Thymus (tissue), 11 donors: ENCODE results near the gene INTS11. TPM values are rescaled to one million over a fixed set of nuclear protein-coding genes. Genes with fewer than 3 reads are reported as not detected.

Experiments
- DNase-seq, 9 donors: peaks; one replicate each; pipeline ENCODE4 v3.0.0-alpha.2; 2013; ENCODE audit warnings: low spot score in 9 of 9, low read depth in 6 of 9, missing footprints in 1 of 9
- H3K27ac ChIP-seq, 2 donors: one replicate each; pipeline ENCODE4 v1.5.1; 2013; ENCODE audit warnings: control low read depth in 1 of 2, low read depth in 1 of 2, low read length in 1 of 2, mild to moderate bottlenecking in 1 of 2, moderate library complexity in 1 of 2
- H3K27me3 ChIP-seq, 2 donors: one replicate each; pipeline ENCODE4 v1.5.1; 2013; ENCODE audit warnings: low read length in 1 of 2; ENCODE audit not compliant: control insufficient read depth in 2 of 2, insufficient read depth in 1 of 2
- H3K36me3 ChIP-seq, 2 donors: one replicate each; pipeline ENCODE4 v1.5.1; 2013; ENCODE audit warnings: low read length in 1 of 2, mild to moderate bottlenecking in 1 of 2, moderate library complexity in 1 of 2; ENCODE audit not compliant: control insufficient read depth in 2 of 2, insufficient read depth in 2 of 2
- H3K4me1 ChIP-seq, 2 donors: one replicate each; pipeline ENCODE4 v1.5.1; 2013; ENCODE audit warnings: low read length in 2 of 2; ENCODE audit not compliant: control insufficient read depth in 2 of 2, insufficient read depth in 2 of 2
- H3K4me3 ChIP-seq, 2 donors: one replicate each; pipeline ENCODE4 v1.5.1; 2013; ENCODE audit warnings: low read length in 2 of 2, control low read depth in 1 of 2, mild to moderate bottlenecking in 1 of 2
- H3K9me3 ChIP-seq, 2 donors: one replicate each; pipeline ENCODE4 v1.5.1; 2013; ENCODE audit warnings: low read length in 1 of 2, mild to moderate bottlenecking in 1 of 2; ENCODE audit not compliant: control insufficient read depth in 2 of 2, insufficient read depth in 1 of 2
- WGBS: extraction: QIAGEN DNeasy Blood & Tissue Kit; methylation state at CpG from one replicate; pipeline ENCODE4 v1.1.7; 2013; 5-methylcytosine and 5-hydroxymethylcytosine counted together
- polyA plus RNA-seq: library from polyadenylated mRNA; stranded (reverse); fragments of 200-250 nt; gene quantifications from one replicate; pipeline ENCODE4 v1.2.3, GENCODE V29; 2013
- total RNA-seq: library from RNA; stranded (reverse); fragments of 120-200 nt; gene quantifications from one replicate; pipeline ENCODE4 v1.2.4, GENCODE V29; 2013
- donor health status: healthy.

INTS11 gene
- total and polyA plus RNA-seq, 2 donors: 60.8 to 216 TPM

DNA sequence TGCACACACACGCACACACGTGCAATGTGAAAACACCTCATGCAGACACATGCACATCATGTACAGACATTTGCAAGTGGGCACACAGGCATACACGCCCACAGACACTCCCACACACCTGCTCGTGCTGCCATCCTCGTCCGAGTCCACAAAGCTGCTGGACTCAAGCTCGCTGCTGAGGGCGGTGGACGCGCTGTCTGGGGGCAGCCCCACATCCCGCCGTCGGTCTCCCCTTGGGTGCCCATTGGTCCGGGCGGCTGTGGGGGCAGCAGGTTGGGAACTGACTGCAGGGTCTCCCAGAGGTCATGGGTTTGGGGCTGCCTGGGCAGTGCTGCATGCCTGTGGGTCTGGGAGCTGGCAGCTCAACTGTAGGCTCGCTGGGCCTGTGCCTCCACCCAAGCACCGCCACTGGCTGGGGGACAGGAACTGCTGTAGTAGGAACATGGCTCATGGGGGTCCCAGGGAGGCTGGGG is 17.1 kb upstream of the INTS11 start:
- WGBS: 97% methylated on average over 17 of the region's 17 CpGs
- H3K4me1 ChIP-seq: no peaks in the 10 kb centered on the region
- H3K36me3 ChIP-seq: peaks cover 11 to 42% of the 10 kb centered on the region in 2 donors
- H3K27ac ChIP-seq: no peak overlapping the region
- no peak for DNase-seq
- no peak overlapping the region for H3K4me3 ChIP-seq
- peaks cover 0 to 8% of the 10 kb centered on the region in 2 donors for H3K9me3 ChIP-seq
- no peaks in the 10 kb centered on the region for H3K27me3 ChIP-seq

DNA sequence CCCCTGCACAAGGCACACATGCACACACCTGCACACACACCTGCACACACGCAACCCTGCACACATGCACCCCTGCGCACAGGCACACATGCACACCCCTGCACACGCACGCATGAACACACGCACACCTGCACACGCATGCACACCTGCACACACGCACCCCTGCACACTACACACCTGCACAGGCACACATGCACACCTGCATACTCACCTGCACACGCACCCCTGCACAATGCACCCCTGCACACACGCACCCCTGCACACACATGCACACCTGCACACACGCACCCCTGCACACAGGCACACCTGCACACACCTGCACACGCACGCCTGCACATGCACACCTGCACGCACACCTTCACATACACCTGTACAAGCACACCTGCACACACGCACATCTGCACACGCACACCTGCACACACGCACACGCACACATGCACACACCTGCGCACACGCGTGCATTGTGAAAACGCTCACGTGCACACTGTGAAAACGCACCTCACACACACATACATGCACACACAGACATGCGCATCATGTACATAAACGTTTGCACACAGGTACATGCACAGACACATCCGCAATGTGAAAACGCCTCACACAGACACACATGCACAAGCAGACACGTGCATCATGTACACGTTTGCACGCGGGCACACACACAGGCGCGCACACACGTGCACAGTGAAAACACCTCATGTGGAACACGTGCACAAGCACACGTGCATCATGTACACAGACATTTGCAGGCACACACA is 16.5 kb upstream of the INTS11 start:
- H3K36me3 ChIP-seq: peaks cover 11 to 47% of the 10 kb centered on the region in 2 donors
- H3K9me3 ChIP-seq: peaks cover 0 to 8% of the 10 kb centered on the region in 2 donors

DNA sequence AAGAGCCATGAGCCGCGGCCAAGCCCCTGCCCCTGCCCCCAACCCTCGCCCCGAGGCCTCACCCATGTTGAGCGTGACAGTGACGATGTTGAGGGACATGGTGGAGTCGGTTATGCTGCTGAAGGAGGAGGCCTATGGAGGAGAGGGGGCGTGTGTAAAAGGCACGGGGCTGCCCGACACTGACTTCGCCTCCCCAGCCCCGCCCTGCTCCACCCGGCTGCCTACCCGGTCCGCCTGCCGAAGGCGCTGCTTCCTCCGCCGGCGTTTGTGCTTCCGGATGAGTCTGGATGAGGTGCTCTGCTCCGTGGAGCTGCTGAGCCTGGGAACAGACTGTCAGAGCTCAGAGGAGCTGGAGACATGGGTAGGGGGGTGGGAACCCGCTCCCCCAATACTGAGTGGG is 15.7 kb upstream of the INTS11 start:
- DNase-seq: no peak
- WGBS: 98% methylated on average over 23 of the region's 23 CpGs
- peaks cover 11 to 51% of the 10 kb centered on the region in 2 donors for H3K36me3 ChIP-seq

More for the DNA sequence above, 16.5 kb upstream of the INTS11 start:
- Histone ChIP-seq H3K4me1 (no peaks in the 10 kb centered on the region), H3K27ac (no peak overlapping the region), H3K27me3 (no peaks in the 10 kb centered on the region), H3K4me3 (no peak overlapping the region)
- WGBS: 96% methylated on average over 36 of the region's 36 CpGs
- no peak for DNase-seq

DNA sequence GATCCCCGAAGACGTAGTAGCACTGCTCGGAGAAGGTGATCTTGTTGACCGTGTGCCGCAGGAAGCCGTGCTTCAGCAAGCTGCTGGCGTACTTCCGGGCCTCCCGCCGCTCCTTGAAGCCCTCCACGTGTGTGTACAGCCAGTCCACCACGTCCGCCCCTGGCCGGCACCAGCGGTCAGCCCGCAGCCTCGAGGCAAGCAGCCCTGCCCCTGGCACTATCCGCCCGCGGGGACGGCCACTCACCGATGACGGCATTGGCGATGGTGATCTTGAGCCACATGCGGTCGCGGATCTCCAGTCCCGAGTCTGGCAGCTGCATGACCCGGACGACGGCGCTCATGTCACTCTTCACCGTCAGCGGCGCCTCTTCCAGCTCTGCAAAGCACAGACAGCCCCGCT is 13.8 kb upstream of the INTS11 start:
- 98% methylated on average over 36 of the region's 36 CpGs for whole genome bisulfite sequencing
- Histone ChIP-seq H3K4me1 (no peaks in the 10 kb centered on the region), H3K9me3 (peaks cover 0 to 8% of the 10 kb centered on the region in 2 donors), H3K27ac (no peak overlapping the region), H3K27me3 (no peaks in the 10 kb centered on the region), H3K4me3 (no peak overlapping the region), H3K36me3 (peaks cover 11 to 51% of the 10 kb centered on the region in 2 donors)
- no peak for DNase-seq

More for the DNA sequence above, 15.7 kb upstream of the INTS11 start:
- no peak overlapping the region for H3K27ac ChIP-seq
- no peaks in the 10 kb centered on the region for H3K4me1 ChIP-seq
- no peak overlapping the region for H3K4me3 ChIP-seq
- H3K27me3 ChIP-seq: no peaks in the 10 kb centered on the region
- H3K9me3 ChIP-seq: peaks cover 0 to 8% of the 10 kb centered on the region in 2 donors

DNA sequence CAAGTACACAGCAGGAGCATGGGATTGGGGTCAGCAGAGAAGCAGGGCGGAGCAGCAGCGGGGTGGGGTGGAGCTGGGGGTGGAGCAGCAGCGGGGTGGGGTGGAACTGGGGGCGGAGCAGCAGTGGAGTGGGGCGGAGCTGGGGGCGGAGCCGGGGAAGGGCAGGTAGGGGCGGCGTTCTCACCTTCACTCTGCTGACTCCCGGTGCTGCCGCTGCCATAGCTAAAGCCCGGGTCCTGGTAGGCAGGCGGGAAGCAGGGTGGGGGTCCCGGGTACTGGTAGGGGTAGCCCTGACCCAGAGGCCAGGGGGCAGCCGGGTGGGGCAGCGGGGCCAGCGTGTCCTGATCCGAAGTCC is 13.3 kb upstream of the INTS11 start:
- no peak for DNase-seq
- H3K27me3 ChIP-seq: no peaks in the 10 kb centered on the region

DNA sequence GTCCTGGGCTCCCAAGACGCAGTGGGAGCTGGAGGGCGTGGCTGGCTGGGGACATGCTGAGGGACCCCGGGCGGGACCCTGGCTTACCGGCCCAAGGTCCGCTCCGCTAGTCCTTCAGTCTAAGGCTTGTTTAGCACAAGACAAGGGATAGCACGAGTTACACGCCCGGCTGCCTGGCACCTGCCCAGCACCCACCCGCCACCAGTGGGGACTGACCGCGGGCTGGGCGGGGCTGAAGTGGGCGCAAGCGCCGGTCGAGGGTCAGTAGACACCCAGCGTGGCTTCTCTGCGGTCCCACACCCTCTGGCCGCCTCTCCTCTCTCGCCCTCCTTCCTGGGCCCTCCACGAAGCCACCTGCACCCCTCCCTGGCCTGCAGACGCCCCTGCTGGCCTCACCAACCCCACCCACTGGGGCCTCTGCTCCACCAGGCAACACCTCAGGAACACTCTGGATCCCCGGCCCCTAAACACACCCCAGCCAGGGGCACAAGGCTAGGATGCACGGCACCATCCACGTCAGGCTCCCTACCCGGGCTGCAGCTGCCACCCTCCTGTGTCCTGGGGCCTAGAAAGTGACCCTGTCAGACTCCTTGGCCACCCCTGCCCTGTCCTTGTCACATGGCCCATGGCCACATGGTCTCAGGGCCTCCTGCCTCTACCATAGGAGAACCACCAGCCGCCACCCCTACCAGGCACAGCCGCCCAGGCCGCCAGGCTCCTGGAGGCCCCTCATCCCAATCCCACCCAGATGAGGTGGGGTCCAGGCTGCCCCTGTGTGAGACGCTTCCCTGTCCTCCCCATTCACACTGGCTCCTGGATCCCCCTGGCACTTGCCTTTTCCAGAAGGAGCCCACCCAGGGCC is 12.7 kb upstream of the INTS11 start:
- H3K4me3 ChIP-seq: no peak overlapping the region
- no peak overlapping the region for H3K27ac ChIP-seq
- H3K4me1 ChIP-seq: no peaks in the 10 kb centered on the region
- H3K36me3 ChIP-seq: peaks cover 11 to 51% of the 10 kb centered on the region in 2 donors
- 98% methylated on average over 32 of the region's 32 CpGs for WGBS
- H3K27me3 ChIP-seq: no peaks in the 10 kb centered on the region
- no peak for DNase-seq
- H3K9me3 ChIP-seq: peaks cover 0 to 8% of the 10 kb centered on the region in 2 donors

More for the DNA sequence above, 13.3 kb upstream of the INTS11 start:
- WGBS: 97% methylated on average over 18 of the region's 18 CpGs
- Histone ChIP-seq H3K36me3 (peaks cover 11 to 51% of the 10 kb centered on the region in 2 donors), H3K4me3 (no peak overlapping the region), H3K27ac (no peak overlapping the region), H3K9me3 (peaks cover 0 to 8% of the 10 kb centered on the region in 2 donors), H3K4me1 (no peaks in the 10 kb centered on the region)

DNA sequence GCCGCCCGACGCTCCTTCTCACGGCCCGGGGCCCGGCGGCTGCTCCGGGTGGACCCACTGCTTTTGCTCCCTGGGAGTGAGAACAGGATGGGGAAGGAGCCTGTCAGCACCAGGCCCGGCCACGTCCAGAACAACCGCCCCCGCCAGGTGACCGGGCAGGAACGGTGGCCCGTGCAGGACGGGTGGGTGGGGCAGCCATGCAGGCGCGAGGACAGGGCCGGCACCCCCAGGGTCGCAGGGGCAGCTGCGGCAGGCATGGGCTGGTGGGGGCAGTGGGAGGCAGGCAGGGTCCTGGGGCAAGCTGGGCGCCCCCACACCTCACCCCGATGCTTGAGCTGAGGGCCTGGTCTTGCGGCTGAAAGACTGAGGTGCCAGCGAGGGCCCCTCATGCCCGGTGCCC is 12.0 kb upstream of the INTS11 start:
- H3K27ac ChIP-seq: no peak overlapping the region
- H3K27me3 ChIP-seq: no peaks in the 10 kb centered on the region
- H3K36me3 ChIP-seq: peaks cover 11 to 47% of the 10 kb centered on the region in 2 donors
- H3K4me1 ChIP-seq: no peaks in the 10 kb centered on the region
- WGBS: 98% methylated on average over 26 of the region's 26 CpGs
- no peak for DNase-seq
- no peak overlapping the region for H3K4me3 ChIP-seq
- H3K9me3 ChIP-seq: peaks cover 0 to 10% of the 10 kb centered on the region in 2 donors

DNA sequence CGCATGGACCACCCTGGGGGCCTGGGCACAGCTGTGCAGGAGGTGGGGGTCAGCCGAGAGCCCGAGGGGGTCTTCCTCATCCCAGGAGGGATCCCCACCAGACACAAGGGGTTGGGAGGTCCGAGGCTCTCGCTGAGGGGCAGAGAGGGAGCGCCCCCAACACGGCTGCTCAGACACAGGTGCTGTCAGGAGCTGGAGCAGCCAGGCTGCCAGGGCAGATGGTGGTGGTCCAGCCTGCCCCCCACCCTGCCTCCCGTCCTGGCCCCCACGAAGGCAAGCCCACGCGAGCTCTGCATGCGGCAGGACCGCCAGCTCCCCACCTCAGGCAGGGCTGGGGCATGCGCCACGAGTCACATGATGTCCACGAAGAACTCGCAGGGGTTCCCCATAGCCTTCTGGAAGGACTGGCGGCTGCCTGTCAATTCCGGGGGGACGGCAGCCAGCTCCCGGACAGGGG is 11.4 kb upstream of the INTS11 start:
- DNase-seq: no peak
- no peak overlapping the region for H3K4me3 ChIP-seq
- H3K27ac ChIP-seq: no peak overlapping the region
- H3K36me3 ChIP-seq: peaks cover 11 to 42% of the 10 kb centered on the region in 2 donors
- no peaks in the 10 kb centered on the region for H3K27me3 ChIP-seq
- no peaks in the 10 kb centered on the region for H3K4me1 ChIP-seq
- H3K9me3 ChIP-seq: peaks cover 0 to 13% of the 10 kb centered on the region in 2 donors
- 96% methylated on average over 21 of the region's 21 CpGs for WGBS

DNA sequence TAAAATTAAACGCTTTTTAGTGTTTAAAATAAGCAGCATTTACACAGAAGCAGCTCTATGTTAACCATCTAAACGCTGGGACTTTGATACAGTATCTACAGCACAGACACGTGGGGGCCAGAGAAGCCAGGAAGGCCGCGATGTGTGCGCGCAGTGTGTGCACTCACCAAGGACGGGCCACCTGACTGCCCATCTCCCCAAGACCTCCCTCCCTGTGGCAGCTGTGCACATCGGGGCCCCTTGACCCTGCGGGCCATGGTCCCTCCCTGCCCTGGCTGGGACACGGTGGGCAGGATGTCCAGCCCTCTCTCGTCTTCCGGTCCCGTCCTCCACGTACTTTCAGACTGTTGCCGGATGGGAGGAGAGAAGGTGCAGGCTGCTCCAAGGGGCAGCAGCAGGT is 10.8 kb upstream of the INTS11 start:
- peaks cover 0 to 14% of the 10 kb centered on the region in 2 donors for H3K9me3 ChIP-seq
- H3K27ac ChIP-seq: no peak overlapping the region
- H3K4me1 ChIP-seq: no peaks in the 10 kb centered on the region
- DNase-seq: no peak
- peaks cover 9 to 38% of the 10 kb centered on the region in 2 donors for H3K36me3 ChIP-seq
- 96% methylated on average over 16 of the region's 16 CpGs for WGBS
- no peaks in the 10 kb centered on the region for H3K27me3 ChIP-seq
- H3K4me3 ChIP-seq: no peak overlapping the region
